ENCODE results near the gene BDH1. TPM values are rescaled to one million over a fixed set of nuclear protein-coding genes. Genes with fewer than 3 reads are reported as not detected.

The BDH1 gene
- total RNA-seq, 1 donor from 2014 or later: 146 TPM

GRCh38 chr3:197533927-197534725 is 21.6 kb downstream of the BDH1 start:
- Mint-ChIP-seq H3K27ac (no peak overlapping the region), H3K27me3 (ENCODE audit: low read depth) (no peaks in the 10 kb centered on the region), H3K9me3 (no peaks in the 10 kb centered on the region), H3K4me1 (ENCODE audit: low read depth) (no peaks in the 10 kb centered on the region), H3K4me3 (ENCODE audit: low read depth) (no peak overlapping the region), H3K36me3 (ENCODE audit: low read depth) (peaks cover 65% of the 10 kb centered on the region)
- intact Hi-C loops (cut with micrococcal nuclease): no loop called here
- DNase-seq (ENCODE audit: low spot score): no peak

DNA sequence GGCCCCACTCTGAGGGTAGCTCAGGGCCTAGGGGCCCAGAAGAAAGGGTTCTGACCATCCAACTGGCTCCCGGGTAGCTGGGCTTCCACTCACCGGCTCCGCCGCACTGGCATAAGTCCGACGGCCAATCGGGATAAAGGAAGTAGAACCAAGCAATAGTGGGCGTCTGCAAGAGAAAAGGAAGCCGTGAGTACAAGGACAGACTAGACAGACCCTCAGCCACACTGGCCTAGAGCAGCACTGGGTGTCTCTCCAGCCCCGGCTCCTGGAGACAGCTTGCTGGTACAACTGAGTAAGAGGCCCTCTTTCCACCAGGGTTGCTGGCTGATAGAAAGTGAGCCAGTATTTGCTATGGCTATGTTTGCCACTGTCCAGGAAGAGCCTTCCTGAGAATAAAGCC is 22.4 kb downstream of the BDH1 start:
- Mint-ChIP-seq H3K9me3 (no peaks in the 10 kb centered on the region), H3K4me3 (ENCODE audit: low read depth) (no peak overlapping the region), H3K36me3 (ENCODE audit: low read depth) (peaks cover 62% of the 10 kb centered on the region), H3K4me1 (ENCODE audit: low read depth) (no peaks in the 10 kb centered on the region), H3K27me3 (ENCODE audit: low read depth) (no peaks in the 10 kb centered on the region), H3K27ac (no peak overlapping the region)
- DNase-seq (ENCODE audit: low spot score): no peak
- intact Hi-C loops (cut with micrococcal nuclease): no loop called here

GRCh38 chr3:197532388-197532787 is 23.4 kb downstream of the BDH1 start:
- H3K27ac Mint-ChIP-seq: no peak overlapping the region
- DNase-seq (ENCODE audit: low spot score): no peak
- no peak overlapping the region for H3K4me3 Mint-ChIP-seq (ENCODE audit: low read depth)
- intact Hi-C loops (cut with micrococcal nuclease): no loop called here
- H3K27me3 Mint-ChIP-seq (ENCODE audit: low read depth): no peaks in the 10 kb centered on the region
- no peaks in the 10 kb centered on the region for H3K9me3 Mint-ChIP-seq
- no peaks in the 10 kb centered on the region for H3K4me1 Mint-ChIP-seq (ENCODE audit: low read depth)
- H3K36me3 Mint-ChIP-seq (ENCODE audit: low read depth): peaks cover 63% of the 10 kb centered on the region

DNA sequence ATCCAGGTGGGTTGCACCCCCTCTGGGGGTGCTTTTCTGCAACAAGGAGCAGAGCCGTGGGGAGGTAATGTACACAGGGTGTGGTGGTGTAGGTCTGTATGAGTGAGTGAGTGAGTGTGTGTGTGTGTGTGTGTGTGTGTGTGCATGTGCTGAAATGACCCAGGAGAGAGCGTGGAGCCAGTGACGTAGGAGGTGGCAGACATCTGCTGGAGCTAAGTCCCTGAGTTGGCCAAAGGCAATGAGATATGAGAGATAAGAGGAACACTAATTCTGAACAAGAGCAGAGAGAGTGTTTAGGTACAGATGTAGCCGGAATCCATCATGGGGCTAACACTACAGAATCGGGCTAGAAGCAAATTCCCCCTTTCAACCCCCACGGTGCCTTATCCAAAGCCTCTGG is 27.6 kb downstream of the BDH1 start:
- H3K36me3 Mint-ChIP-seq (ENCODE audit: low read depth): peaks cover 58% of the 10 kb centered on the region
- no peak overlapping the region for H3K4me3 Mint-ChIP-seq (ENCODE audit: low read depth)
- no peaks in the 10 kb centered on the region for H3K4me1 Mint-ChIP-seq (ENCODE audit: low read depth)
- intact Hi-C loops (cut with micrococcal nuclease): no loop called here
- H3K9me3 Mint-ChIP-seq: no peaks in the 10 kb centered on the region
- H3K27me3 Mint-ChIP-seq (ENCODE audit: low read depth): no peaks in the 10 kb centered on the region
- no peak overlapping the region for H3K27ac Mint-ChIP-seq
- no peak for DNase-seq (ENCODE audit: low spot score)

GRCh38 chr3:197527569-197527968 is 28.2 kb downstream of the BDH1 start:
- Mint-ChIP-seq H3K27ac (no peak overlapping the region), H3K36me3 (ENCODE audit: low read depth) (peaks cover 58% of the 10 kb centered on the region), H3K27me3 (ENCODE audit: low read depth) (no peaks in the 10 kb centered on the region), H3K4me1 (ENCODE audit: low read depth) (no peaks in the 10 kb centered on the region), H3K4me3 (ENCODE audit: low read depth) (no peak overlapping the region), H3K9me3 (no peaks in the 10 kb centered on the region)
- DNase-seq (ENCODE audit: low spot score): no peak
- intact Hi-C loops (cut with micrococcal nuclease): no loop called here

- no peak overlapping the region for H3K4me3 Mint-ChIP-seq (ENCODE audit: low read depth)
- H3K4me1 Mint-ChIP-seq (ENCODE audit: low read depth): peaks cover 3% of the 10 kb centered on the region
- H3K27me3 Mint-ChIP-seq (ENCODE audit: low read depth): no peaks in the 10 kb centered on the region
- peaks cover 59% of the 10 kb centered on the region for H3K36me3 Mint-ChIP-seq (ENCODE audit: low read depth)
- H3K9me3 Mint-ChIP-seq: no peaks in the 10 kb centered on the region
- intact Hi-C loops (cut with micrococcal nuclease): no loop called here
- no peak for DNase-seq (ENCODE audit: low spot score)
- H3K27ac Mint-ChIP-seq: no peak overlapping the region
These were observed 30.1 kb downstream of the BDH1 start for GRCh38 chr3:197525706-197526105.

GRCh38 chr3:197524128-197524527 is 31.6 kb downstream of the BDH1 start:
- no peak for DNase-seq (ENCODE audit: low spot score)
- peaks cover 5% of the 10 kb centered on the region for H3K4me1 Mint-ChIP-seq (ENCODE audit: low read depth)
- no peak overlapping the region for H3K4me3 Mint-ChIP-seq (ENCODE audit: low read depth)
- peaks cover 52% of the 10 kb centered on the region for H3K36me3 Mint-ChIP-seq (ENCODE audit: low read depth)
- no peak overlapping the region for H3K27ac Mint-ChIP-seq
- no peaks in the 10 kb centered on the region for H3K27me3 Mint-ChIP-seq (ENCODE audit: low read depth)
- no peaks in the 10 kb centered on the region for H3K9me3 Mint-ChIP-seq
- intact Hi-C loops (cut with micrococcal nuclease): no loop called here

GRCh38 chr3:197523526-197523925 is 32.2 kb downstream of the BDH1 start:
- Mint-ChIP-seq H3K4me1 (ENCODE audit: low read depth) (peaks cover 7% of the 10 kb centered on the region), H3K4me3 (ENCODE audit: low read depth) (no peak overlapping the region), H3K9me3 (no peaks in the 10 kb centered on the region), H3K27ac (no peak overlapping the region), H3K36me3 (ENCODE audit: low read depth) (peaks cover 57% of the 10 kb centered on the region), H3K27me3 (ENCODE audit: low read depth) (no peaks in the 10 kb centered on the region)
- intact Hi-C loops (cut with micrococcal nuclease): no loop called here
- DNase-seq (ENCODE audit: low spot score): no peak

- Mint-ChIP-seq H3K36me3 (ENCODE audit: low read depth) (peaks cover 52% of the 10 kb centered on the region), H3K27ac (no peak overlapping the region), H3K4me1 (ENCODE audit: low read depth) (peaks cover 7% of the 10 kb centered on the region), H3K4me3 (ENCODE audit: low read depth) (no peak overlapping the region), H3K27me3 (ENCODE audit: low read depth) (no peaks in the 10 kb centered on the region), H3K9me3 (no peaks in the 10 kb centered on the region)
- intact Hi-C loops (cut with micrococcal nuclease): no loop called here
- DNase-seq (ENCODE audit: low spot score): no peak
These were observed 32.8 kb downstream of the BDH1 start for GRCh38 chr3:197522881-197523441.

DNA sequence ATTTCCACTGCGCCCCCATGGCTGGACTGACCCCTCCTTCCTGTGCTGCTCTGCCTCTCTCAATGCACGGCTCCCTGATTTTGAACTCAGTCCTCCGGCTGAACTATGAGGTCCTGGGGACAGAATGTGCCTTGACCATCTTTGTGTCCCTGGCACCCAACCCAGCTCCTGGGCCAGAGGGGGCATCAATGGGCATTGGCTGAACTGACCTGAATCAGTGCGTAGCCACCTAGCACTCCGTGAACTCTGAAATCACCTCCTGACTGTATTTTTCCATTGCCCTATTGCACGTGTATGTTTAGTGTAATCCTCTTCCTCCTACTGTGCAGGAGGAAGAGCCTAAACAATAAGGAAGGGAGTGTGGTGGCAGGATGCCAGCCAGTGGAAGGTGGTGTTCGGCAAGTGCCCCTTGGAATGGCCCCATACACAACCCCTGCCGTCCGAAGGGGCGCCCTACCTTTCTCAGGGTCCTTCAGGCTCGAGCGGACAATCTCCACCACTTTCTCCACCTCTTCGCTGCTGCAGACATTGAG is 33.5 kb downstream of the BDH1 start:
- intact Hi-C loops (cut with micrococcal nuclease): no loop called here
- no peak for DNase-seq (ENCODE audit: low spot score)
- Mint-ChIP-seq H3K27me3 (ENCODE audit: low read depth) (no peaks in the 10 kb centered on the region), H3K36me3 (ENCODE audit: low read depth) (peaks cover 45% of the 10 kb centered on the region), H3K4me3 (ENCODE audit: low read depth) (no peak overlapping the region), H3K4me1 (ENCODE audit: low read depth) (peaks cover 7% of the 10 kb centered on the region), H3K27ac (peak overlapping the region; percentile 23), H3K9me3 (no peaks in the 10 kb centered on the region)

DNA sequence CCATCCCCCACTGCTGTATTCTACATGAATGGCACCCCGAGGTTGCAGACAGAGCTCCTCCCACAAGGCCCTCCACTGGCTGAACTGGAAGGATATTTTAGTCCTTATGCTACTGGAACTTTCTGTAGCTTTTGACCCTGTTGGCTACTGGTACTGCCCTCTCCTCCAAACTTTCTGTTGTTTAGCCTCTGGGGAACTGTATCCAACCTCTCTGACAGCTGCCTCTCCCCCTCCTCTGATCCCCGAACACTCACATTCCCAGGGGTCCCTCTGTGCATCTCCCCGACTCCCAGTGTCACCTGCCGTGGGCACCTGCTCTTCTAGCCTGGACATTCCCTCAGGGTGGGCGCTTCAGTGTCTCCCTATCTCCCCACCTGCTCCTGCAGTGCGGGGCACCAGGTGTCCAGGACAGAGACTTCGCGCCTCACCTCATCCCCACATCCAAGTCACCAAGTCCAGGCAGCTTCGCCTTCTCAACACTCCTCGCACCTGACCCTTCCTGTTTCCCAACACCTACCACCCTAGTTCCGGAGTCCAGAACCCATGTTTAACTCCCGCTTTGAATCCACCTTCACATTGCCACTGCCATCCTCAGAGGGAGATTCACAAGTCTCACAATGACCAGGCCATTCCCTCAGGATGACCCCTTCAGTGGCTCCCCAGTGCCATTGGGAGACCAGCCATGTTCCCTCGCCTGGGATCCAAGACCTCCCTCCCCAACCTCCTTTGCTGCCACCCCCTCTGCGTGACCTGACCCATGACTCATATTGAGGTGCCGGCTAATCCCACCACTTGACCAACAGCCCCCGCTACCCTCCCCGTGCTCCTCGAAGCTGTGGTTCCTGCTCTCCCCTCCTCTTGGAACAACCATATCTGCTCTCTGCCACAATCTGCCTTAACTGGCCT is 34.2 kb downstream of the BDH1 start:
- no peaks in the 10 kb centered on the region for H3K27me3 Mint-ChIP-seq (ENCODE audit: low read depth)
- no peaks in the 10 kb centered on the region for H3K9me3 Mint-ChIP-seq
- peak overlapping the region; percentile 23 for H3K27ac Mint-ChIP-seq
- DNase-seq (ENCODE audit: low spot score): no peak
- H3K36me3 Mint-ChIP-seq (ENCODE audit: low read depth): peaks cover 47% of the 10 kb centered on the region
- intact Hi-C loops (cut with micrococcal nuclease): no loop called here
- peaks cover 13% of the 10 kb centered on the region for H3K4me1 Mint-ChIP-seq (ENCODE audit: low read depth)
- no peak overlapping the region for H3K4me3 Mint-ChIP-seq (ENCODE audit: low read depth)

DNA sequence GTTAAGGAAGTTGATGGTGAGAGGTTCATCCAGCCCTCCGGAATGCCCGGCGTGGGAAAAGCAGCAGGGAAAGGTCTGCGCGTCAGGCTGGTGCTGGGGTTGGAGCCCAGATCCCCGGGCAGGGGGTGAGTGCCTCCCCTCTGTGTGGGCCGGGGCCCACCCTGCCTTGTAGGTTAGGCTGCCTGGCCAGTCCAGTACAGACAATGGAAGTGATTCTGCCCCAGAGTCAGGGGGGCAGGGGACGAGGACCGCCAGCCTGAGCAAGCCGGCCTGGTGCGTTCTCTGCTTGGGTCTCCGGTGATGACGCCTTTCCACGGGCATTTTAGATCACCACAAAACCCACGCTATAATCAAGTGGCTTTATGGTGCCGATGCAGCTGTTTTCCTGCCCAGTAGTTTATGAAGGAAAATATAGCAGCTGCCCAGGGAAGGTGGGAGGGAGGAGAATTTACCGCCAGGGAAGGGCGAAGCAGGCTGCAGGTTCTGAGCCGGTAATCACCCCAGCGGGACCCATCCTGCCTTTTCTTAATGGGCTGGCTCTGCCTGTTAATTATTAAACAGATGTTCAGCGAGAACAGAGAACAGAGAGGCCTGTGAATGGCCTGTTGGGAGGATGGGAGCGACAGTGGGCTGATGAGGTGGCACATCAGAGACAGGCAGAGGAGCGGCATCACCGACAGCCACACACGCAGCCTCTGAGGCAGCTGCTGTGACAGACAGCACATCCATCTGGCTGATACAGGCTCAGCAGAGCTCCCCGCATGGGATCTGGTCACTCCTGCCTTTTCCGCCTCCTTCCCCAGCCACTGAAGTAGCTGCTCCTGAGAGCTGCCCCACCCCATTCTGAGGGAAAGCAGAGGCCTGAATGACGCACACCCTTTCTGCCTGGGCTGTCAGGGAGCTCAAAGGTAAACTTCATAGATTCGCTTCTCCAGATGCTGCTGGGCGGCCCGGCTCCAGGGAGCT is 35.2 kb downstream of the BDH1 start:
- H3K36me3 Mint-ChIP-seq (ENCODE audit: low read depth): peaks cover 53% of the 10 kb centered on the region
- H3K27me3 Mint-ChIP-seq (ENCODE audit: low read depth): no peaks in the 10 kb centered on the region
- peak overlapping the region; percentile 3 for H3K27ac Mint-ChIP-seq
- no peaks in the 10 kb centered on the region for H3K9me3 Mint-ChIP-seq
- intact Hi-C loops (cut with micrococcal nuclease): no loop called here
- peaks cover 18% of the 10 kb centered on the region for H3K4me1 Mint-ChIP-seq (ENCODE audit: low read depth)
- no peak overlapping the region for H3K4me3 Mint-ChIP-seq (ENCODE audit: low read depth)
- DNase-seq (ENCODE audit: low spot score): no peak
